ENCODE results near the gene PMS1.

- TF ChIP-seq CTCF (IDR thresholded peaks at IDR 0.05) (no peak), POLR2A (IDR thresholded peaks at IDR 0.05) (no peak)
Observed at GRCh38 chr2:189836644-189837043, 52.4 kb downstream of the PMS1 start.
